HG02884 (cell line): ENCODE results near the gene GIGYF2.
"Not testable (repeated sequence)": the region's sequence is repeated elsewhere in the genome, so short reads cannot be mapped to it uniquely, and the experiment has no call there.

Source experiments
- ATAC-seq: cut with Tn5 transposase; IDR thresholded peaks from one replicate; pipeline ENCODE4 v1.9.1; 2021; ENCODE audit warnings: mild to moderate bottlenecking, moderate library complexity; ENCODE audit not compliant: unreplicated experiment

Gene GIGYF2

GRCh38 chr2:232890536-232890895 lies 193.4 kb downstream of the GIGYF2 start:
- no peak for ATAC-seq

DNA sequence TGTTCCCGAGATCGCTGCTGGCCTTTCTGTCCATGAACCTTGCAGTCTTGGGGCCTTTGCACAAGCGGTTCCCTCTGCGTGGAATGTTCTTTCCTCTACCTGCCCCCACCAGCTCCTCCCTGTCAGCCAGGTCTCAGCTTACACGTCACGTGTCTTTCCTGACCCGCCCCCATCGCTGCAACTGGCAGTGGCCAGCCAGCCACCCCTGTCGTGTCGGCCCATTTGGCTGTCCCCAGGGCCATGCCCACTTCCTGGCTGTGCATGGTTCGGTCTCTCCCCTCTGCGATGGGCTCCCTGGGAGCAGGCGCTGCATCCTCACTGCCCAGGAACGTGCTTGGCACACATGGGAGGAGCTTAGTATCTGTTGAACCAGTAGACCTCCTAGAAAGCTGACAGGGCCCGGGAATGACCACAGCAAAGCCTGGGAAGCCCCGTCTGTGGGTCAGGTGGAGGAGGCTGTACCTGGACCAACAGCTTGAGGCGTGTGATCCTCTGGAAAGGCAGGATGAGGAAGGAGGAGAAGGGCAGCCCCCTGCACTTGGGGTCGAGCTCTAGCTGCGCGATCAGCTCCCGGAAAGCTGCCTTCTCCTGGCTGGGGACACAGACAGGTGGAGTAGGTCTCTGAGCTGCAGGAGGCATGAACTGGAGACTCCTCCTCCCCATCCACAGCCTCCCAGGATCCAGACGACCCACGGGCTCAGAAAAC lies 193.9 kb downstream of the GIGYF2 start:
- ATAC-seq: no peak

GRCh38 chr2:232891621-232892071 lies 194.5 kb downstream of the GIGYF2 start:
- no peak for ATAC-seq

GRCh38 chr2:232892221-232892620 lies 195.1 kb downstream of the GIGYF2 start:
- ATAC-seq: no peak

GRCh38 chr2:232892843-232893242 lies 195.7 kb downstream of the GIGYF2 start:
- ATAC-seq: no peak

DNA sequence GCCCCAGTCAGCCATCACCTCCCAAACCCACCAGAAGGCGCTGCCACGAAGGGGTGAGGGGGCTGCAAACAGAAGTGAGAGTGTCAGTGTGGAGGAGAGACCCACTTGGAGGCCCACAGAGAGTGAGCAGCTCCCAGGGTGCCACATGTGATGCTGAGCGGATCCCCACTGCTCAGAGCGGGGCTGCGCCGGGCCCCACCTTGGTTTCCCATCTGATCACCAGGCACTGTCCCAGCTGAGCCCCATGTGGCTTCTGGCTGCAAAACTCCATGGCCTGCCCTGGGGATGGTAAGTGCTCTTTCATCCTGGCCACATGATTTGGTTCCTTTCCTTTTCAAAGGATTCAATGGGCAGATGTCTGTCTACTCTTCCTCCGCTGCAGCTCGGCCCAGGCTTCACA lies 196.7 kb downstream of the GIGYF2 start:
- no peak for ATAC-seq

DNA sequence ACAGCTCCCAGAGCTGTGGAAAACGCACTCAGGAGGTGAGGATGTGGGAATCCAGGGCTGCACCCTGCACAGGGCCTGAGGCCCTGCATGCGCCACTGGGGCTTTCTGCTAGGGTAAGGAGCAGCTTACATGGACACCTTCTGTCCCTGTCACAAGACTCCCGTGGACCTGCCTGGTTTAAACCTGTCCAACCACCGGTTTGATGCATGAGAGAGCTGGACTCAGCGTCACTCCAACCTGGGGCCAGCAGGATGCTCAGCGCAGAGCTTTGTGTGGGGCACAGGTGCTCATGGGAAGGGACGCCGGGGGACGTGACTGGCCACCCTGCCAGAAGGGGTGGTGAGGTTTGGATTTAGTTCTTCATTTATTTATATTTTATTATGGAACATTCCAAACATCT lies 197.1 kb downstream of the GIGYF2 start:
- ATAC-seq: no peak

GRCh38 chr2:232894746-232895145 lies 197.6 kb downstream of the GIGYF2 start:
- ATAC-seq: no peak

DNA sequence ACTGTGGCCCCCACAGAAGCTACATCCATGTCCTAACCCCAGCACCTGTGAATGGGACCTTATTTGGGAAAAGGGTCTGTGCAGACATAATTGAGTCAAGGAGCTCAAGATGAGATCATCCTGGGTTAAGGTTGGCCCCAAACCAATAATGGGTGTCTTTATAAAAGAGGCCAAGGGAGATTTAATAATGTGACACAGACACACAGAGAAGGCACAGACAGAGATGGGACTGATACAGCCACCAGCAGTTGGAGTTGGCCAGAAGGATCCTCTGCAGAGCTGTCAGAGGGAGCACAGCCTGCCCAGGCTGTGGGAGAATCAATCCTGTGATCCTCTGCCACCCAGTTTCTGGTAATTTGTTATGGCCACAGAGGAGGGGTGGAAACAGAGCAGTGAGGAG lies 199.0 kb downstream of the GIGYF2 start:
- no peak for ATAC-seq

DNA sequence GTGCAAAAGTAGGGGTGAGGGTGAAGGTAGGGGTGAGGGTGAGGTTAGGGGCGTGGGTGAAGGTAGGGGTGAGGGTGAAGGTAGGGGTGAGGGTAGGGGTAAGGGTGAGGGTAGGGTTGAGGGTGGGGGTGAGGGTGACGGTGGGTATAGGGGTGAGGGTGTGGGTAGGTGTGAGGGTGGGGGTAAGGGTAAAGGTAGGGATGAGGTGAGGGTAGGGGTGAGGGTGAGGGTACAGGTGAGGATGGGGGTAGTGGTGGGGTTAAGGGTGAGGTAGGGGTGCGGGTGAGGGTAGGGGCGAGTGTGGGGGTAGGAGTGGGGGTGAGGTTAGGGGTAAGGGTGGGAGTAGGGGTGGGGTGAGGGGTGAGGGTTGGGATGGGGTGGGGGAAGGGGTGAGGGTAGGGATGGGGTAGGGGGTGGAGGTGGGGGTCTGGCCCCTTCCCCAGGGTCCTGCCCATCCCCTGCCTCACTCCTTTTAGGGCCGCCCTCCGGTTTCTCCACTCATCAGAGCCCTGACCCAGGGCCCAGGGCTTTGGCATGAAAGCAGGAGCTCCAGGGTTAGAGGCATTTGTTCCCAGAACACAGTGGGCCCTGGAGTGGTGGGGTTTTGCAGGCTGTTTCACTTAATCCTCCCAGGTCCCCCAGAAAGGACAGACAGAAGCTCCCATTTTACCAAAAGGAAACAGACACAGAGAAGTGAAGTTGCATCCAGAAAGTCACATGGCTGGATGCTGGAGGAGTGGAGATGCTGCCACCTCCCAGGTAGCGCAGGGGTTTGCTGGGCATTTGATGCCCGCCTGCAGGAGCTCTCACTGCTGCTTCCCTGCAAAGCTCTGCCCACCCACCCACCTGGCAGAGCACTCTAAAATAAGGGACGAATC lies 199.8 kb downstream of the GIGYF2 start:
- no peak for ATAC-seq

GRCh38 chr2:232897598-232898408 lies 200.7 kb downstream of the GIGYF2 start:
- no peak for ATAC-seq

GRCh38 chr2:232898592-232899543 lies 201.7 kb downstream of the GIGYF2 start:
- no peak for ATAC-seq

- no peak for ATAC-seq
These were observed 203.9 kb downstream of the GIGYF2 start for GRCh38 chr2:232900811-232901735.

GRCh38 chr2:232901736-232902578 lies 204.8 kb downstream of the GIGYF2 start:
- no peak for ATAC-seq

DNA sequence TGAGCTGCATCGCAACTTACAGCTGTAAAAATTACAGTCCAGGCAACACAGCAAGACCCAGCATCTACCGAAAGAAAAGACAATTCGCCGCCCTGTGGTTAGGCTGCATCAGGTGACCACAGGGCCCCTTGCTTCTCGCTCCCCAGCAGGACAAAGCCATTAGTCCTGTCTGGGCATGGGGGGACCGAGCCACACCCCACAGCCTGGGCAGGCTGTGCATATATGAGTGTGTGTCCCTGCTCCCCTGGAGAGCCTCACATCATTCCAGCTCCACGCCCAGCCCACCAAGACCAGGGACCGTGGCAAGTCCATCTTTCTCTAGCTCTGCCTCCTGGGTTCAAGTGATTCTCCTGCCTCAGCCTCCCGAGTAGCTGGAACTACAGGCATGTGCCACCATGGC lies 206.9 kb downstream of the GIGYF2 start:
- ATAC-seq: no peak

DNA sequence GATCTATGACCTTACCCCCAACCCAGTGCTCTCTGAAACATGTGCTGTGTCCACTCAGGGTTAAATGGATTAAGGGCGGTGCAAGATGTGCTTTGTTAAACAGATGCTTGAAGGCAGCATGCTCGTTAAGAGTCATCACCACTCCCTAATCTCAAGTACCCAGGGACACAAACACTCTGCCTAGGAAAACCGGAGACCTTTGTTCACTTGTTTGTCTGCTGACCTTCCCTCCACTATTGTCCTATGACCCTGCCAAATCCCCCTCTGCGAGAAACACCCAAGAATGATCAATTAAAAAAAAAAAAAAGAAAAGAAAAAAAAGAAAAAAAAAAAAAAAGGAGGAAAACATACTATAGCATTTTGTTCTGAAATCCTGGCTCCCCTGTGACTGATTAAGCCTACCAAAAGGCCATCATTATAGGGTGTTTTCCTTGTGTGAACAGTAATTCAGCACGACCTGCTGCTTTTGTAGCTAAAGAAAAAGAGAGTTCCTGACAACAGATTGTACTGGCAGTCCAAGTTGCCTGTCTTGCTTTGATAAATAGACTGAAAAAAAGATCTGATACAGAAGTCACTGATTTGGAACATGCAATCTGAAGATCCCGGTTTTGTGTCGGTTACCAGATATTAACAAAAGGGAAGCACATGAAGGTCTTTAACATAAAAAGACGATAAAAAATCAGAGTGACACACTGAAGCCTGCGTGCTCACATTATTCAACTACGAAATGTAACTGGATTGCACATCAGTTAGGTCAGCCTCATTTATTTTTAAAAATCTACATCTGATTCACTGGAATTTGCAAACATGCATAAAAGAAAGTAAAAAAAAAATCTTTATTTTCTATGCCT lies 210.0 kb downstream of the GIGYF2 start:
- not testable (repeated sequence) for ATAC-seq

DNA sequence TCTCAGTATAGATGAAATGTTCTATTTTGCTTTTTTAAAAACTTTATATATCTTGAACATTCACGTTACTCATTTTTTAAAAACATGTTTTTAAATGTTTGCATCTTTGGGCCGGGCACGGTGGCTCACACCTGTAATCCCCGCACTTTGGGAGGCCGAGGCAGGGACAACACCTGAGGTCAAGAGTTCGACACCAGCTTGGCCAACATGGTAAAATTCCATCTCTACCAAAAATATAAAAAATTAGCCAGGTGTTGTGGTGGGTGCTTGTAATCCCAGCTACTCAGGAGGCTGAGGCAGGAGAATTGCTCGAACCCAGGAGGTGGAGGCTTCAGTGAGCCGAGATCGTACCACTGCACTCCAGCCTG lies 210.6 kb downstream of the GIGYF2 start:
- not testable (repeated sequence) for ATAC-seq
